Measurements from ENCODE around the gene FAM200B.

The FAM200B gene

DNA sequence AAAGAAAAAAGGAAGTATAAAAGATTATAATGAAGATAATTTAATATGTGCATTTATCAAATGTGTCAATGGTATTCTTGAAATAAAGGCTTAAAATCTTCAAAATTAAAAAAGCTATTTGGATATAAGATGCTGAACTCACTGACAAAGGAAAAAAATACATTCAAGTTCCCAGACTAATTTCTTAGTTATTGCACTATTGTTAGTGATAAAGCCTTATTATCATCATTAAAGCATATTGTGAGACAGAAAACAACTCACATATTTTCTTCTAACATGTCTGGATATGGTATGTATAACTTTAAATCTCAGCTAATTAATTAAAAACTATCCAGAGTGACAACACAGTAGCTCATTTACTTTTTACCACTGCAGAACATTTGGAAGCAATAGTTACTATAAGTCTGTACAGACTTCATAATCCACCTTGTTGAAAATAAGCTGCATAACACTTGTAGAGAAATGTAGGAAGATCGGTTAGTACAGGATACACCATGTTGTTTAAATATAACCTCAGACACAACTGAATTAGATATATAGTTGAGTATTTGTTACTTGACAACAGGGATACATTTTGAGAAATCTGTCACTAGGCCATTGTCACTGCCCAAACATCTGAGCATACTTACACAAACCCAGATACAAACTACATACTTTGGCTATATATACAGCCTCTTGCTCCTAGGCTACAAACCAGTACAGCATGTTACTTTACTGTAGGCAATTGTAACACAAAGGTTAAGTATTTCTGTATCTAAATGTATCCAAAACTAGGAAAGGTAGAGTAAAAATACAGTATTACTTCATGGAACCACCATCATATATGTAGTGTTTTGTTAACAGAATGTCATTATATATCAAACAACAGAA, 12.8 kb upstream of the FAM200B start:
- TF ChIP-seq, protein P1, sequence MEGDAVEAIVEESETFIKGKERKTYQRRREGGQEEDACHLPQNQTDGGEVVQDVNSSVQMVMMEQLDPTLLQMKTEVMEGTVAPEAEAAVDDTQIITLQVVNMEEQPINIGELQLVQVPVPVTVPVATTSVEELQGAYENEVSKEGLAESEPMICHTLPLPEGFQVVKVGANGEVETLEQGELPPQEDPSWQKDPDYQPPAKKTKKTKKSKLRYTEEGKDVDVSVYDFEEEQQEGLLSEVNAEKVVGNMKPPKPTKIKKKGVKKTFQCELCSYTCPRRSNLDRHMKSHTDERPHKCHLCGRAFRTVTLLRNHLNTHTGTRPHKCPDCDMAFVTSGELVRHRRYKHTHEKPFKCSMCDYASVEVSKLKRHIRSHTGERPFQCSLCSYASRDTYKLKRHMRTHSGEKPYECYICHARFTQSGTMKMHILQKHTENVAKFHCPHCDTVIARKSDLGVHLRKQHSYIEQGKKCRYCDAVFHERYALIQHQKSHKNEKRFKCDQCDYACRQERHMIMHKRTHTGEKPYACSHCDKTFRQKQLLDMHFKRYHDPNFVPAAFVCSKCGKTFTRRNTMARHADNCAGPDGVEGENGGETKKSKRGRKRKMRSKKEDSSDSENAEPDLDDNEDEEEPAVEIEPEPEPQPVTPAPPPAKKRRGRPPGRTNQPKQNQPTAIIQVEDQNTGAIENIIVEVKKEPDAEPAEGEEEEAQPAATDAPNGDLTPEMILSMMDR (IDR thresholded peaks at IDR 0.05; ENCODE audit: low read depth, low read length) = no peak
- no peak for DNase-seq (ENCODE audit: extremely low read depth, low read depth)

- TF ChIP-seq, protein P1 (IDR thresholded peaks at IDR 0.05; ENCODE audit: low read depth, low read length) = no peak
- DNase-seq (ENCODE audit: extremely low read depth, low read depth) = no peak
Measured at GRCh38 chr4:15670576-15670975, 11.1 kb upstream of the FAM200B start.

DNA sequence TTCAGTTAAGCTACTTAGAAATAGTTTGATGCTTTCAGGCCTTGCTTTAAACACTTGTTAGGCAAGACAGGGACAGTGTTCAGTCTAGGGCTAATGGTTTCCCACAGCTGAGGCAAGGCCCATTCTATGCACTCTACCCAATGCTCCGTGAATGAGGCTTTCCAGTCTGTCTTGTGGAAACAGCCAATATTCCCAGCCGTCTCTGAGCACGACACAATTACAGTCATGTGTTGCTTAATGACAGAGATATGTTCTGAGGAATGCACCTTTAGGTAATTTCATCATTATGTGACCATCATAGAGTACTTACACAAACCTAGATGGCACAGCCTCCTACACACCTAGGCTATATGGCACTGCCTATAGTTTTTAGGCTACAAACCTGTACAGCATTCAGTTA, 9.5 kb upstream of the FAM200B start:
- DNase-seq (ENCODE audit: extremely low read depth, low read depth) = no peak
- TF ChIP-seq, protein P1 (IDR thresholded peaks at IDR 0.05; ENCODE audit: low read depth, low read length) = no peak

GRCh38 chr4:15673337-15673736, 8.3 kb upstream of the FAM200B start:
- no peak for DNase-seq (ENCODE audit: extremely low read depth, low read depth)
- TF ChIP-seq, protein P1 (IDR thresholded peaks at IDR 0.05; ENCODE audit: low read depth, low read length) = no peak

DNA sequence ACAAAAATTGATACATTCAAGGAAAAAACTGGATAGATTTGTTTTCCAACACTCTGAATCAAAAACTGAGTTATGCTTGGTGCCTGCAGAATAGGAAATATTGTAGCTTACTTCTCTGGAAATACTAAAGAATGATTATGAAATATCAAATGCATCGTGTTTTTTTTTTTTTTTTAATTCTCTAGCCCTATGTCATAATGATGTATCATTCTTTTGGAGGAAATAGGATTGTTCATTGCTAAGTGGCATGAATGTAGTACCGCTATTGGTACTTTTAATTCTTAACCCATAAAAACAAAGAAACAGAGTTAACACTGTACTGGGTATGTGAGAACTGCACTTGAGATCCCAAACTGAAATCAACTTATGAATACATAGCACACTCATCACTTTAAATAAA, 7.6 kb upstream of the FAM200B start:
- DNase-seq (ENCODE audit: extremely low read depth, low read depth) = no peak
- TF ChIP-seq, protein P1 (IDR thresholded peaks at IDR 0.05; ENCODE audit: low read depth, low read length) = no peak

DNA sequence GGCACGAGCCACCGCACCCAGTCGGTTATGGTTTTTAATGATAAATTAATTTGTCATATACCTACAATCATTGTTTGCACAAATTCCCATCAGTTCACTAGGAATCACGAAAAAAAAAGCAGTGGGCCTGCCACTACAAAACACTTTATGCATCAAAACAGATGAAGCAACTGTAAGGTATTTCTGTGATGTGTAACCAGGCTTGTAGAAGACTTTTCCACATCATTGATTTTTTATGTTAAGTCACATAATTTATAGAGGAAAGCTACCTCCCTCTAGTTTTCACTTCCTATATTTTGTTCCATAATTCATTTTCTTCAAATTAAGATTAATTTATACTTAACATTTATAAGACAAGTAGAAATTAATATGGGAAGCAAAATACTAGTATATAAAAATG, 6.7 kb upstream of the FAM200B start:
- TF ChIP-seq, protein P1 (IDR thresholded peaks at IDR 0.05; ENCODE audit: low read depth, low read length) = no peak
- no peak for DNase-seq (ENCODE audit: extremely low read depth, low read depth)

GRCh38 chr4:15675356-15675755, 6.3 kb upstream of the FAM200B start:
- no peak for DNase-seq (ENCODE audit: extremely low read depth, low read depth)
- TF ChIP-seq, protein P1 (IDR thresholded peaks at IDR 0.05; ENCODE audit: low read depth, low read length) = no peak
